DMS153 treated with DMSO at 0.1 percent for 48 hours (cell line): ENCODE measurements around the gene TMEM123.

ENCODE experiments used
- DNase-seq: peaks from one replicate; lab custom pipeline; 2025; ENCODE audit not compliant: unreplicated experiment; lab: John Stamatoyannopoulos, UW

TMEM123 gene

GRCh38 chr11:102368472-102368871, 84.1 kb downstream of the TMEM123 start:
- no peak for DNase-seq

- DNase-seq: peak; percentile 3
Measured at GRCh38 chr11:102367364-102367763, 85.2 kb downstream of the TMEM123 start.

- no peak for DNase-seq
Measured at GRCh38 chr11:102364991-102365390, 87.6 kb downstream of the TMEM123 start.

- DNase-seq: no peak
Measured at GRCh38 chr11:102361086-102362031, 91.2 kb downstream of the TMEM123 start.

- DNase-seq: no peak
Measured at GRCh38 chr11:102360681-102361080, 91.9 kb downstream of the TMEM123 start.

- DNase-seq: no peak
Measured at GRCh38 chr11:102359372-102359771, 93.2 kb downstream of the TMEM123 start.

GRCh38 chr11:102357116-102357515, 95.4 kb downstream of the TMEM123 start:
- no peak for DNase-seq

GRCh38 chr11:102347462-102348370, 104.8 kb downstream of the TMEM123 start:
- DNase-seq: no peak

- DNase-seq: peak; percentile 82
Measured at GRCh38 chr11:102346748-102347461, 105.7 kb downstream of the TMEM123 start, which contains the start of gene BIRC2. Gene BIRC2, plus strand, starts transcription at chr11:102347214. Its CDS starts 2,641 bp downstream, at chr11:102349855.

GRCh38 chr11:102346456-102346747, 106.2 kb downstream of the TMEM123 start:
- DNase-seq: no peak
